B cell (primary cell): ENCODE data around the gene ADGRL2. TPM values are rescaled to one million over a fixed set of nuclear protein-coding genes. Genes with fewer than 3 reads are reported as not detected.

ENCODE experiments used
- ATAC-seq: fragments of 200-7000 bp; cut with Tn5 transposase; one replicate; pipeline ENCODE4 v1.10.0; 2021; ENCODE audit warnings: low read depth, mild to moderate bottlenecking, moderate number of reproducible peaks, moderate library complexity
- CTCF ChIA-PET: fragments of 350-600 bp; sonication (Branson Sonifier 250); formaldehyde crosslinking; loops from one replicate; lab custom pipeline; 2021; ENCODE audit warnings: antibody characterized with exemption, inconsistent platforms; lab: Charles Lee
- POLR2A ChIA-PET: fragments of 350-600 bp; sonication (Branson Sonifier 250); formaldehyde crosslinking; loops from one replicate; lab custom pipeline; 2021; ENCODE audit warnings: antibody characterized with exemption; lab: Charles Lee
- DNase-seq: peaks from one replicate; pipeline ENCODE4 v3.0.0; 2013
- H2AFZ ChIP-seq: 2 replicates; pipeline ENCODE4 v1.6.1; 2012; ENCODE audit warnings: mild to moderate bottlenecking, low read depth, low read length; ENCODE audit not compliant: insufficient read depth, poor library complexity, severe bottlenecking
- H3K27ac ChIP-seq, 2 donors: 1 replicate in 1 of 2; 2 replicates in 1 of 2; pipeline ENCODE4 v1.5.1; 2012 to 2013; ENCODE audit warnings: low read length in 2 of 2, mild to moderate bottlenecking in 2 of 2, moderate library complexity in 1 of 2
- H3K27me3 ChIP-seq, 4 experiments: fragments of 200-600 bp in 1 of 4; sonication (generic) in 1 of 4; replicated peaks in 1 of 4; 1 replicate in 2 of 4; 2 replicates in 2 of 4; pipeline versions ENCODE4 v1.6.1 to v1.7.0; 2013 to 2016; ENCODE audit warnings: low read length in 3 of 4, mild to moderate bottlenecking in 2 of 4, mixed read lengths in 1 of 4, moderate library complexity in 1 of 4; ENCODE audit not compliant: insufficient read depth in 4 of 4, control insufficient read depth in 3 of 4; ENCODE audit errors: control extremely low read depth in 1 of 4
- H3K36me3 ChIP-seq, 2 experiments: replicated peaks in 1 of 2; 1 replicate in 1 of 2; 2 replicates in 1 of 2; pipeline versions ENCODE4 v1.6.1 to v1.7.1; 2013; ENCODE audit warnings: low read length in 1 of 2; ENCODE audit not compliant: insufficient read depth in 2 of 2, control insufficient read depth in 1 of 2; ENCODE audit errors: control extremely low read depth in 1 of 2, extremely low read depth in 1 of 2
- H3K4me1 ChIP-seq, 2 donors: fragments of 200-600 bp in 1 of 2; sonication (generic) in 1 of 2; 1 replicate in 1 of 2; 2 replicates in 1 of 2; pipeline versions ENCODE4 v1.5.1 to v1.6.1; 2013 to 2017; ENCODE audit warnings: low read length in 2 of 2; ENCODE audit not compliant: control insufficient read depth in 2 of 2, insufficient read depth in 2 of 2
- H3K4me2 ChIP-seq: replicated peaks from 2 replicates; pipeline ENCODE3; 2012; ENCODE audit warnings: mild to moderate bottlenecking, low read depth, low read length; ENCODE audit not compliant: poor library complexity, severe bottlenecking
- H3K4me3 ChIP-seq, 5 experiments: fragments of 200-600 bp in 1 of 5; sonication (generic) in 1 of 5; 1 replicate in 3 of 5; 2 replicates in 2 of 5; pipeline versions ENCODE4 v1.5.1 to v1.7.0; 2011 to 2016; ENCODE audit warnings: low read length in 4 of 5, mild to moderate bottlenecking in 4 of 5, low read depth in 2 of 5, control low read depth in 1 of 5, moderate library complexity in 1 of 5; ENCODE audit not compliant: insufficient read depth in 1 of 5; ENCODE audit errors: control extremely low read depth in 1 of 5, extremely low read depth in 1 of 5
- H3K79me2 ChIP-seq: fragments of 200-600 bp; sonication (generic); one replicate; pipeline ENCODE4 v1.6.0; 2016; ENCODE audit warnings: low read length; ENCODE audit not compliant: control insufficient read depth, insufficient read depth
- H3K9ac ChIP-seq: fragments of 200-600 bp; sonication (generic); 2 replicates; pipeline ENCODE4 v1.6.1; 2017; ENCODE audit warnings: mild to moderate bottlenecking, low read length, moderate library complexity
- H3K9me3 ChIP-seq, 3 donors: one replicate each; pipeline versions ENCODE4 v1.6.1 to v1.7.1; 2013; ENCODE audit warnings: low read length in 2 of 3; ENCODE audit not compliant: control insufficient read depth in 2 of 3, insufficient read depth in 1 of 3; ENCODE audit errors: control extremely low read depth in 1 of 3
- H4K20me1 ChIP-seq: 2 replicates; pipeline ENCODE4 v1.6.0; 2012; ENCODE audit warnings: mild to moderate bottlenecking, low read length; ENCODE audit not compliant: insufficient read depth, control insufficient read depth, poor library complexity, severe bottlenecking
- H3K27ac Mint-ChIP-seq: one replicate; pipeline ENCODE4 v1.8.0; 2021; ENCODE audit warnings: mixed read lengths
- H3K27me3 Mint-ChIP-seq: one replicate; pipeline ENCODE4 v1.8.0; 2021; ENCODE audit warnings: mixed read lengths
- H3K4me1 Mint-ChIP-seq: one replicate; pipeline ENCODE4 v1.8.0; 2021; ENCODE audit warnings: mixed read lengths
- H3K4me3 Mint-ChIP-seq: one replicate; pipeline ENCODE4 v1.8.0; 2021; ENCODE audit warnings: mixed read lengths
- H3K9me3 Mint-ChIP-seq: one replicate; pipeline ENCODE4 v1.8.0; 2022; ENCODE audit warnings: mixed read lengths; ENCODE audit not compliant: insufficient read depth
- EZH2 ChIP-seq: IDR thresholded peaks from 2 replicates; pipeline ENCODE4 v1.6.1; 2012; ENCODE audit warnings: borderline replicate concordance, low read depth, mild to moderate bottlenecking, moderate library complexity, low read length; ENCODE audit not compliant: insufficient read depth, poor library complexity, severe bottlenecking
- WGBS: methylation state at CpG from one replicate; pipeline ENCODE4 v1.1.5; 2013; ENCODE audit warnings: missing lambda C conversion rate; ENCODE audit not compliant: insufficient coverage; 5-methylcytosine and 5-hydroxymethylcytosine counted together
- intact Hi-C: fragments of 100-400 bp; cut with micrococcal nuclease; formaldehyde crosslinking; loops from one replicate; pipeline ENCODE4 v1.10.0; 2022
- polyA plus RNA-seq: library from polyadenylated mRNA; depleted of rRNA; stranded (reverse); fragments of >200 nt; gene quantifications from 2 replicates; pipeline ENCODE4 v1.2.3, GENCODE V29; 2012
- total RNA-seq, 2 donors: library from RNA; stranded (reverse); fragments of 120-200 nt in 1 of 2; gene quantifications; 1 replicate in 1 of 2; 2 replicates in 1 of 2; pipeline versions ENCODE4 v1.2.3 to v1.2.4, GENCODE V29; 2013 to 2022
- TF ChIP-seq, protein P1 (sequence below): fragments of 200-600 bp; IDR thresholded peaks from one replicate; pipeline ENCODE4 v1.8.0; 2022; ENCODE audit warnings: antibody characterized with exemption, mild to moderate bottlenecking

ADGRL2 gene
- total and polyA plus RNA-seq, 2 donors (not counting 1 experiment from before 2014, with no cell fraction given), result not detected

DNA sequence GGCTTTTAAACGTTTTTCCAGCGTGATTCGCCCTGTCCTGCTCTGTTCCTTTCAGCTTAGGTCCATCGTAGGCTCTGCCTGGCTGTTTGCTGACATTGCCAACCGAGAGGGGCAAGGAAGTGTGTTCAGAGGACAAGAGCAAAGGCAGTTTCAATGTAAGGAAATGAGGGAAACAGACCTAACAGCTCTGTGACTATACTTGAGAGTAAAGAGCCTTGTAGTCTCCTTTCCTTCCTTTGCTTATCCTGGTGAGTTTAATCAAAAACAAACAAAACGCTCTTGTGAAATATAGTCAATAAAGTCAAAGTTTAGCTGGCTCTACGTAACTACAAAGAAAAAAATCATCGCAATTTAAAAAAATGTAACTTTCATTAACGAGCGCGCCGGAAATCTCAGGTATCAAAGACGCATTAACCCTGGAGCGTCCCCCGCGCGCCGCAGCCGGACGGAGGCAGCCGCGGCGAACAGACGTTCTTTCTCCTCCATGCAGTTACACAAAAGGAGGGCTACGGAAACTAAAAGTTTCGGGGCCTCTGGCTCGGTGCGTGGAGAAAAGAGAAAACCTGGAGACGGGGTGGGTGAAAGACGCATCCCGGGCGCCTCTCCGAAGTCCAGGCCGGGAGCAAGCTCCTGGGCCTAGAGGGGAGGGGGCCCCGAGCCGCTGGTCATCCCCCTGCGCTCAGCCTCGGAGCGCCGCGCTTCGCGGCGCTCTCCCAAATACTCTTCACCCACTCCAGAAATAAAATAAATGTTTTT lies 617 bp upstream of the ADGRL2 start:
- peaks cover 28% of the 10 kb centered on the region for H3K27me3 Mint-ChIP-seq
- H3K79me2 ChIP-seq, result no peaks in the 10 kb centered on the region
- peak overlapping the region; percentile 40 for H3K4me2 ChIP-seq
- H3K27me3 ChIP-seq, result peaks cover 0 to 20% (median 15%) of the 10 kb centered on the region in 4 experiments
- H3K9ac ChIP-seq, result no peak overlapping the region
- TF ChIP-seq, protein P1, sequence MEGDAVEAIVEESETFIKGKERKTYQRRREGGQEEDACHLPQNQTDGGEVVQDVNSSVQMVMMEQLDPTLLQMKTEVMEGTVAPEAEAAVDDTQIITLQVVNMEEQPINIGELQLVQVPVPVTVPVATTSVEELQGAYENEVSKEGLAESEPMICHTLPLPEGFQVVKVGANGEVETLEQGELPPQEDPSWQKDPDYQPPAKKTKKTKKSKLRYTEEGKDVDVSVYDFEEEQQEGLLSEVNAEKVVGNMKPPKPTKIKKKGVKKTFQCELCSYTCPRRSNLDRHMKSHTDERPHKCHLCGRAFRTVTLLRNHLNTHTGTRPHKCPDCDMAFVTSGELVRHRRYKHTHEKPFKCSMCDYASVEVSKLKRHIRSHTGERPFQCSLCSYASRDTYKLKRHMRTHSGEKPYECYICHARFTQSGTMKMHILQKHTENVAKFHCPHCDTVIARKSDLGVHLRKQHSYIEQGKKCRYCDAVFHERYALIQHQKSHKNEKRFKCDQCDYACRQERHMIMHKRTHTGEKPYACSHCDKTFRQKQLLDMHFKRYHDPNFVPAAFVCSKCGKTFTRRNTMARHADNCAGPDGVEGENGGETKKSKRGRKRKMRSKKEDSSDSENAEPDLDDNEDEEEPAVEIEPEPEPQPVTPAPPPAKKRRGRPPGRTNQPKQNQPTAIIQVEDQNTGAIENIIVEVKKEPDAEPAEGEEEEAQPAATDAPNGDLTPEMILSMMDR, result no peak
- TF ChIP-seq EZH2, result no peak
- H3K27ac ChIP-seq, result no peak overlapping the region
- no peaks in the 10 kb centered on the region for H3K9me3 Mint-ChIP-seq
- peaks cover 8 to 18% of the 10 kb centered on the region in 2 donors for H3K4me1 ChIP-seq
- intact Hi-C loops, result no loop called here
- H3K4me3 ChIP-seq, result no peak overlapping the region
- peaks cover 0 to 4% (median 0%) of the 10 kb centered on the region in 3 donors for H3K9me3 ChIP-seq
- no peak for ATAC-seq
- CTCF ChIA-PET, result no interaction called here
- no peak overlapping the region for H2AFZ ChIP-seq
- no peak overlapping the region for H3K27ac Mint-ChIP-seq
- peaks cover 8% of the 10 kb centered on the region for H3K4me1 Mint-ChIP-seq
- peak; percentile 5 for DNase-seq
- no peaks in the 10 kb centered on the region for H4K20me1 ChIP-seq
- H3K4me3 Mint-ChIP-seq, result no peak overlapping the region
- POLR2A ChIA-PET, result no interaction called here
- no peaks in the 10 kb centered on the region for H3K36me3 ChIP-seq
- WGBS, result 7% methylated on average over 29 of the region's 44 CpGs
